Measurements from ENCODE around the gene THSD8.
"Not testable (repeated sequence)": the region's sequence is repeated elsewhere in the genome, so short reads cannot be mapped to it uniquely, and the experiment has no call there.

Gene THSD8

DNA sequence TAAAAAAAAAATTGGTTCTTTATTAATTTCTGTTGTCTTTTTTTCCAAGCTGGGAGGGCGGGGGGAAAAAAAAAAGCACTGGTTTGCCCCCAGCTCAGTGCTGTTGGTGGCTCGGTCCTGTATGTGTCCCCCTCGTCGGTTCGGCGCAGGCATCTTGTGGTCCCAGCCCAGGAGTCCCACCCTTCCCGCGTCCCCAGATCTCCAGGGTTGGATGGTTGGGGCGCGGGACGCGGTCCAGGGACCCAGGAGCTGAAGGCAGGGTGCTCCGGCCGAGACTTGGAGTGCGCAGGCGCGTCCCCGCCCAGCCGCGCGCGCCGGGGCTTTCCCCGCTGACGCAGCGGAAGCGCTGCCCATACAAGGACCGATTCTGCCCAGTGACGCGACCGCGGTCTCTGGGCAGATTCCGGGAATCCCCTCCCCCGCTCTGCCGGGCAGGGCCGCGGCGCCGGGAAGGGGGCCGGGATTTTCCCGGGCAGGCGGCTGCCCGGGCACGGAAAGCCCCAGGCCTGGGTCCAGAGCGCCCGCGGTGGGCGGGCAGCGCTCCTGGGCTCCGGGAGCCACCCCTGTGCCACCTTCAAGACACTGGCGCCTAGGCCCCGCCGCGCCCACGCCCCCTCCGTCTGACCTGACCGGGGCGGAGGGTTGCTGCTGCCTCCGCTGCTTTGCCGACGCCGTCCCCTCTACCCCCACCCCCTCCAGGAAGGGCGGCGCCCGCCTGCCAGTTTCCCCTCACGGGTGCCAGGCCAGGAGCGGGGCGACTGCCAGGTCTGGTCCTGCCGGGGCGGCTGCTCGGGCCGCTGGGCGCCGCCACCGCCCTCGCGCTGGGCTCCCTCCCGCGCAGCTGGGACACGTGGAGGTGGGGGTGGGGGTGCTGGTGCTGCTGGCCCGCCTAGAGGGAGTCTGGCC lies 8.3 kb upstream of the THSD8 start:
- DNase-seq: peak; percentile 95

DNA sequence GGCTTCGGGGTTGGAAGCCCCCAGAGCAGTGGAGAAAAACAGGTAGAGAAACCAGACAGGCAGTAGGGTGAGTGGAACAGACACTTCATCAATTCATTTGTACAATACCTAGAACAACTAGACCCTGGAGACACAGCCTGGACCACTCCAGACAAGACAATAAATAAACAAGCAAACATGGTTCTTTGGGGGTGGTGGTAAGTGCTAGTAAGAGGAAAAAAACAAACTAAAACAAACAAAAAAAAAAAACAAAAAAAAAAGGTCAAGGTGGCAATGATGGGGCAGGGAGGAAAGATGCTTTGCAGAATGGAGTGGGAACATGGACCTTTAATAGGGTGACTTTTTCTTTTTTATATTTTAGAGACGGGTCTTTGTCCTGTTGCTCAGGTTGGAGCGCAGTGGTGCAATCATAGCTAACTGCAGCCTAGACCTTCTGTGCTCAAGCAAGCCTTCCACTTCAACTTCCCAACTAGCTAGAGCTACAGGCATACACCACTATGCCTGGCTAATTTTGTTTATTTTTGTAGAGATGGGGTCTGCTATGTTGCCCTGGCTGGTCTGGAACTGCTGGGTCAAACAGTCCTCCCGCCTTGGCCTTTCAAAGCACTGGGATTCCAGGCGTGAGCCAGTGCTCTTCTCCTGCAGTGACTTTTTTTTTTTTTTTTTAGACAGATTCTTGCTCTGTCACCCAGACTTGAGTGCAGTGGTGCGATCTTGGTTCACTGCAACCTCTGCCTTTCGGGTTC lies 7.5 kb upstream of the THSD8 start:
- DNase-seq: peak; percentile 29

DNA sequence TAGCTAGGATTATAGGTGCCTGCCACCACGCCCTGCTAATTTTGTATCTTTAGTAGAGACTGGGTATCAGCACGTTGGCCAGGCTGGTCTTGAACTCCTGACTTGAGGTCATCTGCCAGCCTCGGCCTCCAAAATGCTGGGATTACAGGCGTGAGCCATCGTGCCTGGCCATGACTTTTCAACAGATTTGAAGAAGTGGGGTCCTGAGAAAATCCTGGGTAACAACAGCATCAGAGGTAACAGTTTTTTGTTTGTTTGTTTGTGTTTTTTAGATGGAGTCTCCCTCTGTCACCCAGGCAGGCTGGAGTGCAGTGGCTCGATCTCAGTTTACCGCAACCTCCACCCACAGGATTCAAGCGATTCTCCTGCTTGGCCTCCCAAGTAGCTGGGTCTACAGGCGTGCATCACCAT lies 6.9 kb upstream of the THSD8 start:
- no peak for DNase-seq

DNA sequence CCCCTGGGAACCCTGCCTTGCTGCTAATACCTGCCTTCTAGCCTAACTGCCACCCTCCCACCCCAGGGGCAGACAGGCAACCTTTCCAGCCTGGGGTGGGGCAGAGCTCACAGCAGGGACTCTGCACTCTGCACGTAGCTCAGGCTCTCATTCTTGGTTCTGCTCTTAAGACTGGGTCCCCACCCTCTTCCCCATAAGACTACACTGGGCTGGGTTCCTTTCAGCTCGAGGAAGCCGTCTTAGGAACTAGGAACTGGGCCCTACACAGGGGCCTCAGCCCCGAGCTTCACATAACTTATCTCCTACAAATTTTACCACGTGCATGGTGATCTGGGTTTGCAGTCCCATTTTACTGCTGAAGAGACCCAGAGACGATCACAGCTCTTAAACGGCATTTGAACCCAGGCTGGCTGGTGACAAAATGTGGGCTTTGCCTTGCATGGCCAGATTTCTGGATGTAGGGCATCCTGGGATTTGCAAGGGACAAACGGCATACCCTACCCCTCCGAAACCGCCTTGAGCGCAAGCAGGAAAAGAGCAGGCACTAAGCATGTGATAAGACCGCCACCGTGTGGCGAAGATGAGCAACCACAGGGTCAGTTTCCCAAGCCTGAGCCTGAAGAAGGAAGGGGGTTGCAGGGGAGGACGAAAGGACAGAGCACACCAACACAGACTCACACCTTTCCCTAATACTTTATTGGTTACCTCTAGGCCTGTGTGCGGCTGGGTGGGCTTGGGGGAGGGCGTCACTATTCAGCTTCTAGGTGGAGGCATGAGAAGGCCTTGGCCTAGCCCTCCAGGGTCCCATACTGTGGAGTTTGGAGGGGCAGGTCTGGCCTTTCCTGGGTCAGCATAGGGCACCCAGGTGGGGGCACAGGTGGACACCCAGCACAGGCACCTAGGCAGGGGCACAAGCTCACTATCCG lies 5.5 kb upstream of the THSD8 start:
- peak; percentile 92 for DNase-seq

DNA sequence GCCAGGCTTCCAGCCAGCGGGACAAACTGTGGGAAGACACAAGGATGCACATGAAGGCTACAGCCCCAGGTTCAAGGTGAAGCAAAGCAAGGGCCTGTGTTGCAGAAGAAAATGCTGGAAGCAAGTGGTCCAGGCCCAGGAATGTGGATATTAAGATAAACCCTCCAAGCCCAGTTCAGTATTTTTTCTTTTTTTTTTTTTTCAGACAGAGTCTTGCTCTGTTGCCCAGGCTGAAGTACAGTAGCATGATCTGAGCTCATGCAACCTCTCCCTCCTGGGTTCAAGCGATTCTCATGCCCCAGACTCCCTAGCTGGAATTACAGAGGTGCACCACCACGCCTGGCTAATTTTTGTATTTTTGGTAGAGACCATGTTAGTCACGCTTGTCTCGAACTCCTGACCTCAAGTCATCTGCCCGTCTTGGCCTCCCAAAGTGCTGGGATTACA lies 4.7 kb upstream of the THSD8 start:
- no peak for DNase-seq

DNA sequence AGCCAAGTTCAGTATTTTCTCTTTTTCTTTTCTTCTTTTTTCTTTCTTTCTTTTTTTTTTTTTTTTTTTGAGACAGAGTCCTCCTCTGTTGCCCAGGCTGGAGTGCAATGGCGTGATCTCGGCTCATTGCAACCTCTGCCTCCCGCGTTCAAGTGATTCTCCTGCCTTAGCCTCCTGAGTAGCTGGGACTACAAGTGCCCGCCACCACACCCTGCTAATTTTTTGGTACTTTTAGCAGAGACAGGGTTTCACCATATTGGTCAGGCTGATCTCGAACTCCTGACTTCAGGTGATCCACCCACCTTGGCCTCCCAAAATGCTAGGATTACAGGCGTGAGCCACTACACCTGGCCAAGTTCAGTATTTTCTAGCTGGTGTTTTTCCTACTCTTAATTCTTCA lies 4.3 kb upstream of the THSD8 start:
- DNase-seq: not testable (repeated sequence)

DNA sequence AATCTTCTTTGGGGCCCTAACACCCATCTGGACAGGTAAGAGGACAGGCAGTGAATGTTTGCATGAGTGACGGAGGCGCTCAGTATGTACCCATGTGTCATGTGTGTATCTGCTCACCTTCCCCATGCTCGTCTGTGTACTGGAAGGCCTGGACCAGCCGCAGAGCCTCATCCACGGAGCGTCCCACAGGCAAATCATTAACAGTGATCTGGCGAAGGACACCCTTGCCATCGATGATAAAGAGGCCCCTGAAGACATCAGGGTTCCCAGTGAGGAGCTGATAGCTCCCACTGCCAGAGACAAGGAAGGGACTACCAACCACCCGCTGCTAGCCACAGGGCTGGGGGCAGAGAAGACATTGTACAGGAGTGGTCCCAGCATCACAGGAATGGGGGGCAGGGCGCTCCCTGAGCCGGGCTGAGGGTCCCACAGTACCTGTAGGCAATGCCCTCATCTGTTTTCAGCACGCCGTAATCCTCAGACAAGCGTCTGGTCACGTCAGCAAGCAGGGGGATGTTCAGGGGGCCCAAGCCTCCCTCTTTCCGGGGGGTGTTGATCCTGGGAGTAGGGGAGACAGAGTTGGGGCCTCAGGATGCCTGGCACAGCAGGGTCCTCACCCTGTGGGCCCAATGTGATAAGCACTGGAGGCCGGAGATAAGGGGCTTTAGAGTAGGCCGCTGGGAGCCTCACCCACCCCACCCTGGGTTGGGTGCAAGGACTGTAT lies 2.0 kb upstream of the THSD8 start:
- peak; percentile 66 for DNase-seq

DNA sequence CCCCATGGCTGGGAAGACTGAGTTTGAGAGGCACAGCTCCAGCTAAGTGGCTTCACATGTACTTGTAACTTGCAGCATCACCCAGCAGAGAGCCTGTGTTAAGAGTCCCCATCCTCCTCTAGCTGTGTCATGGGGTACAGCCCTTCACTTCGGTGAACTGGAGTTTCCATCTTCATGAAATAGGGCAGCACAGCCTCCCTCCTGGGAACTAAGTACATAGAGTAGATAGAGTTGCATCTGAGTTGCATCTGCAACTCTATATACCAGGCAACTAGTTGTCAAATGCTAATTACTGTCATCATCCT lies 1.5 kb upstream of the THSD8 start:
- no peak for DNase-seq

DNA sequence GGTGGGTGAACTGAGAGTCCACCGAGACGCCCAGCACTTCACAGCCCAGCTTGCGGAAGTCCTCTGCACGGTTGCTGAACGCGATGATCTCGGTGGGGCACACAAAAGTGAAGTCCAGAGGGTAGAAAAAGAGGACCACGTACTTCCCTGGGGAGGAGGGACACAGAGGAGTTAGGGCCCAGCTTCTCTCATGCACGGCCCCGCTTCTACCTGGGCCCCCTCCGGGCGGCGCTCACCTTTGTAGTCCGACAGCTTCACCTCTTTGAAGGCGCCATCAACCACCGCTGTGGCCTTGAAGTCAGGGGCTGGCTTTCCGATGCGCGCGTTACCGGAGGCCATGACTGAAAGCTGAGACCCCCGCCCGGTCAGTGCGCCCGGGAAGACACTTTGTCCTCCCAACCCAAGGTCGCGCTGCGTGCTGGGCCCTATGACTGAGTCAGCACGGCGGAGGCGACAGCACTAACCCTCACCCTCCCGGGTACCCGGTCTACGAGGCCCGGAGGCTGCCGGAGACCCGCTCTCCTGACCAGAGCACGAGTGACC lies 875 bp upstream of the THSD8 start:
- DNase-seq: peak; percentile 37

DNA sequence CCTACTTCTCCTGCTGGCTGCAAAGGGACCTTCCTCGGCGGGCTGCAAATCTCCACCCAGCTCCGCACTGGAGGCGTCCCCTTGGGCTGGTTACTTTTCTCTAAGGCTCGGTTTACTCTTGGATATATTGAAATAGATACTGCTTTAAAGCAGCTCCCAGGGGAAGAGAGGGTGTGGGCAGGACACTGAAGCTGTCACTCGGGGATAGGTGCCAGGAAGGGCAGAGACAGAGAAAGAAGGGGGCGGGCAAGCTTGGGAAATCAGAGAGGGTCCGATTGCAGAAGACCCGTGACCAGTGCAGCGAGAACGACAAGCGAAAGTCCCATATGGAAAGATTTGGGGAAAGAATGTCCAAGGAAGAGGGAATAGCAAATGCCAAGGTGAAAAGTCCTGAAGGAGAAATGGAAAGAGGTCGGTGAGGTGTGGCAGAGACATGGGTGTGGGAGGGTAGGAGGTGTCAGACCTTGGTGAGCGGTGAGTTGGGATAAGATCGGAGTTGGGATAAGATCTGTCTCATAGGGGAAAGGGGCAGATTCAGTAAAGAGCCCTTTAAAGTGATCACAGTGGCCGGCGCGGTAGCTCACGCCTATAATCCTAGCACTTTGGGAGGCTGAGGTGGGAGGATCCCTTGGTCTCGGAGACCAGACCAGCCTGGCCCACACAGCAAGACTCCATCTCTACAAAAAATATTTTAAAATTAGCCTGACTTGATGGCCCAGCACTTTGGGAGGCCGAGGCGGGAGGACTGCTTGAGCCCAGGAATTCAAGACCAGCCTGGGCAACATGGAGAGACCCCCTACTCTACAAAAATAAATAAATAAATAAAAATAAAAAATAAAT lies 618 bp downstream of the THSD8 start:
- no peak for DNase-seq

DNA sequence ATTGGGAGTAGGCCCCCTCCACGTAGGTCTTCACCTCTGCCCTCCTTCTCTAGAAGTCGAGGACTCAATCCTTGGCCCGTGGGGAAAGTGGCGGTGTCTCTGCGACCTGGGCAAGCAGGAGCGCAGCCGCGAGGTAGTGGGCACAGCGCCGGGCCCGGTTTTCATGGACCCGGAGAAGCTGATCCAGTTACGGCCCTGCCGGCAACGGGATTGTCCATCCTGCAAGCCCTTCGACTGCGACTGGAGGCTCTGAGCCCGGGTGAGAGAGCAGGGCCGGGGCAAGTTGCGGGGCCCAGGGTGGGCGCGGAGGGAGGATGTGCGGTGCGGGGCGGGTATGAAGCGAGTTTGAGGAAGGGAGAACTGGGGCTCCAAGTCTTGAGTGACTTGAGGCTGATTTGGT lies 2.2 kb downstream of the THSD8 start:
- DNase-seq: no peak

DNA sequence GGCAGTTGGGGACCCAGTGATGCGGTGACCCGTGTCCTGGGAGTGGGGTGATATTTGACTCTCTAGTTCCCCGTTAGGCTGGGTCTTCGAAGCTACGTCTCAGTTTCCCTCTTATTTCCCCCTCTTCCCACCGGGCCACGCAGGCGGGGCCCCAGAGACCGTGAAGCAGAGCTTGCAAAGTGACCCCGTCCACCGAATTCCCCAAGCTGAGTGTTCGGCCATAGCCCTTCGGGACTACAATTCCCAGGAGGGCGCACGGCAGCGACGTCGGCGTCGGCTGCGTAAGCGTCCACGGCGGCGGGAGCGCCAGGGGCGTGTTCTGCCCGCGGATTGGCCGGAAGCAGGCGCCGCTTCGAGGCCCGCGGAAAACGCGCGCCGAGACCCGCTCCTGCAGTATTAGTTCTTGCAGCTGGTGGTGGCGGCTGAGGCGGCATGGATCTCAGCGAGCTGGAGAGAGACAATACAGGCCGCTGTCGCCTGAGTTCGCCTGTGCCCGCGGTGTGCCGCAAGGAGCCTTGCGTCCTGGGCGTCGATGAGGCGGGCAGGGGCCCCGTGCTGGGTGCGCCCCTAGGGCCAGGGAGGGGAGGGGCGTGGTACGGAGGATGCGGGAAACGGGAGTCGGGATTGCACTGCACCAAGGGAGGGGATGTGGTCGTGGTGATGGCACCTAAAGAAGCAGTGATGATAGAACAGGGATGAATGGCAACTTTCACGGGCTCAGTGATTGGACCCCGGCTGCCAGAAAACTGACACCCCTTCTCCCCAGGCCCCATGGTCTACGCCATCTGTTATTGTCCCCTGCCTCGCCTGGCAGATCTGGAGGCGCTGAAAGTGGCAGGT lies 4.6 kb downstream of the THSD8 start, which contains the start of gene RNASEH2A:
Gene RNASEH2A (plus strand): TSS at position 343 of the 840 bp plus-strand sequence. CDS start 90 bp downstream, at position 433.
- peak; percentile 96 for DNase-seq

DNA sequence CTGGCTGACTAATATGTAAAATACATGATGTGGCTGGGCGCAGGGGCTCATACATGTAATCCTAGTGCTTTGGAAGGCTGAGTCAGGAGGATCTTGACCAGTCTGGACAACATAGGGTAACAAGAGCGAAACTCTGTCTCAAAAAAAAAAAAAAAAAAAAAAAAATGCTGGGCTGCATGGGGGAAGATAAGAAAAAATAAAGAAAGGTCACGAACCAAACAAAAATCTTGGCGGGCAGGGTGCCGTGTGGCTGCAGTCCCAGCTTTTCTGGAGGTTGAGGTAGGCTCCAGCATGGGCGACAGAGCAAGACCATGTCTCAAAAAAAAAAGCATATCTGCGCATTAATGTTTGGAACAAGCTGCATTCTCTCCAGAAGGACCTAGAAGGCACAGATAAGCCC lies 13.2 kb downstream of the THSD8 start:
- no peak for DNase-seq

DNA sequence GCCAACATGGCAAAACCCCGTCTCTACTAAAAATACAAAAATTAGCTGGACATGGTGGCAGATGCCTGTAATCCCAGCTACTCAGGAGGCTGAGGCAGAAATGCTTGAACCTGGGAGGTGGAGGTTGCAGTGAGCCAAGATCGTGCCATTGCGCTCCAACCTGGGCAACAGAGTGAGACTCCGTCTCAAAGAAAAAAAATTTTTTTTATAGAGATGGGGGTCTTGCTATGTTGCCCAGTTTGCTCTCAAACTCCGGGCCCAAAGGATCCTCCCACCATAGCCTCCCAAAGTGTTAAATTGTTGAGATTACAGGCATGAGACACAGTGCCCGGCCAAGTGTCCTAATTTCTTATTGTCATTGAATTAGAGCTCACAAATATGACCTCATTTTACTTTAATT lies 15.3 kb downstream of the THSD8 start:
- DNase-seq: not testable (repeated sequence)

DNA sequence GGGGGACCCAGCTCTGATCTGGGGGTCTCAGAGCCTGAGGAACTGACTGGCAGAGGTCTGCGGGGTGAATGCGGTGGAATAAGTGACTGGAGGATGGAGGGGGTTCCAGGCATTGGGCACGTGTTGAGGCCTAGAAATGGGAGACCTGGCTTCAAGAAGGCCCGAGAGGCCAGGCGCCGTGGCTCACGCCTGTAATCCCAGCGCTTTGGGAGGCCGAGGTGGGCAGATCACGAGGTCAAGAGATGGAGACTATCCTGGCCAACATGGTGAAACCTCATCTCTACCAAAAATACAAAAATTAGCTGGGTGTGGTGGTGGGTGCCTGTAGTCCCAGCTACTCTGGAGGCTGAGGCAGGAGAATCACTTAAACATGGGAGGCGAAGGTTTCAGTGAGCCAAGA lies 15.9 kb downstream of the THSD8 start:
- DNase-seq: not testable (repeated sequence)

DNA sequence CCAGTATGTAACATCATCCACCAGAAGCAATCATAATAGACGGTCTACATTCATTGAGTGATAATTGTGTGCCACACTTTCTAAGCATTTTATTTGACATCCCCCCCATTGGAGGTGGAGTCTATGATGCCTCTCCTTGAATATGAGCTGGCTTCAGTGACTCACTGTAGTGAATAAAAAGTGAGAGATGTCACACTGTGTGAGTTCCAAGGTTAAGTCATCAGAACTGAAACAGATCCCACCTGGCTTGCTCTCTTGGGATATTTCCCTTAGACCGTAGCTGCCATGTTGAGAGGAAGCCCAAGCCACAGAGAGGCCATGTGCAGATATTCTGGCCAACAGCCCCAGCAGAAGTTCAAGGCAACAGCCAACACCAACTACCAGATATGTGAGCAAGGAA lies 19.9 kb downstream of the THSD8 start:
- DNase-seq: no peak

DNA sequence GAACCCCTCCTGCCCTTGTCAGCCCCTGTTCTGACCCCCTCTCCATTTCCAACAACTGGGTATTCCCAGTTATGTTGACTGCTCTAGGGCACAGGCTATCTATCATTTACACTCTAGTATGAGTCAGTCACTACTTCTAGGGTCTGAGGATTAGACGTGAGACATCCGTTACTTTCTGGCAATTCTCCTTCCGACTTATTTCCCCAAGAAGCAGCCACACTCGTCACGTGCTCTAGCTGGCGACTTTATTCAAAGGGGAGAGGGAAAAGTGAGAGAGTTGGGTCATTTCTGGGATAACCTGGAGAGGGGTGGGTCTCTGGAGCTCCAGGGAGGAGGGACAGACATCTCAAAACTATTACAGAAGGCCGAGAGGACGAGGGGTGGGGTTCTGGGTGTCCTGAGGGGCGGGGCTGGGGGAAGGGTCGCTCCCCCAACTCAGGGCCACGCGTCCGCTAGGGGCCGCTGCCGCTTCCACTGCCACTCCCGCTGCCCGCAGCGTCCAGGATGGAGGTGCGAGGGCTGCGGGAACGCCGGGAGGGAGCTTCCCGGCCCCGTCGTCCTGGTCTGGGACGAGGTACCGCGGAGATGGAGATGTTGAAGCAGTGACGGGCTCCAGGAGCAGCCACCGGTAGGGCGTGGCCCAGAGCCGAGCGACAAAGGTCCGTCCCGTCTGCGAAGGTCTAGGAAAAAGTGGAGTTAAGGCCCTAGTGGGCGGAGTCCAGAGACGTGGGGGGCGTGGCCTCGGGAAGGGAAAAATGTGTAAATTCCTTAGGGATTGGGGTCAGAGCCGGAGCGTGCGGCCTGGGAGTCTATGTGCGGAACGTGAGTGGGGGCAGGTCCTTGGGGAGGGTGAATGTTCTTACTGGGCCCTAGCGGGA lies 23.6 kb downstream of the THSD8 start:
- peak; percentile 65 for DNase-seq

DNA sequence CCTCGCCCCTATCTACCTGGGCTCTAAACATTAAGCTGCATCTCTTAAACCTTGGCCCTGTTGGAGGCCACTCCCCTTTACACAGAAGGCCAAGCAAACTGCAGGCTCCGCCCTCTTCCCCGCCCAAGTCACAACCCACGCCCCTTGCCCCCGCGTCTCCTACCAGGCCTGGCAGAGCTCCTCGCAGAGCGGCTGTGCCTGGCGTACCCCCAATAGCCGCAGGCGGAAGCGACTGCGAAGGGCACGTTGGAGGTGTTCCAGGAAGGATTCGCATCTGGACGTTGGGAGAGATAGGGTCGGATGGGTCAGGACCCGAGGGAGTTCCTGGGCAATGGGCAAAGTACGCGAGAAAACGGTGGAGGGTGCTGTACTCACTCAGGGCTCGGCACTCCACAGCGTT lies 26.6 kb downstream of the THSD8 start:
- peak; percentile 90 for DNase-seq

DNA sequence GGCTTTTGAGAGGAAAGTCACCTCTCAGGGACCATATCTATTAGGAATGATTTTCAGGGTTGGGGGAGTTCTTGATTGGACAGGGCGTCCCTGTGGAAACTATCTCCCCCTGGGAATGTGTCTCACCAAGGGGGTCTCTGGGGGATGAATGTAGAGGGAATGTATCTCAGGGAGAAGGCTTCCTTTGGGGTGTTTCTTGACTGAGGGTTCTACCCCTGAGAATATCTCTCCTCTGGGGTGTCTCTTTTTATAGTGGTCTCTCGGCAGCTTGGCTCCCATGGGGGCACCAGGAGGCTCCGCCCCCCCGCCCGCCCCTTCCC lies 31.5 kb downstream of the THSD8 start:
- no peak for DNase-seq
